Activated naive CD4-positive, alpha-beta T cell treated with anti-CD3 and anti-CD28 coated beads, Interleukin-2, amount 50 U/mL, for 24 hours (primary cell): Measurements from ENCODE around the gene GAK.
A peak's percentile ranks its signal among the peaks of the same experiment; 100 is the strongest.

Experiments used
- H3K27ac Mint-ChIP-seq: one replicate; pipeline ENCODE4 v1.8.0; 2021; ENCODE audit warnings: mild to moderate bottlenecking, mixed read lengths
- H3K27me3 Mint-ChIP-seq: one replicate; pipeline ENCODE4 v1.8.0; 2021; ENCODE audit warnings: mixed read lengths
- H3K36me3 Mint-ChIP-seq: one replicate; pipeline ENCODE4 v1.8.0; 2021; ENCODE audit warnings: mixed read lengths
- H3K4me1 Mint-ChIP-seq: one replicate; pipeline ENCODE4 v1.8.0; 2021; ENCODE audit warnings: mixed read lengths
- H3K4me3 Mint-ChIP-seq: one replicate; pipeline ENCODE4 v1.8.0; 2021; ENCODE audit warnings: mild to moderate bottlenecking, mixed read lengths
- H3K9me3 Mint-ChIP-seq: one replicate; pipeline ENCODE4 v1.8.0; 2021; ENCODE audit warnings: mixed read lengths

Gene GAK

DNA sequence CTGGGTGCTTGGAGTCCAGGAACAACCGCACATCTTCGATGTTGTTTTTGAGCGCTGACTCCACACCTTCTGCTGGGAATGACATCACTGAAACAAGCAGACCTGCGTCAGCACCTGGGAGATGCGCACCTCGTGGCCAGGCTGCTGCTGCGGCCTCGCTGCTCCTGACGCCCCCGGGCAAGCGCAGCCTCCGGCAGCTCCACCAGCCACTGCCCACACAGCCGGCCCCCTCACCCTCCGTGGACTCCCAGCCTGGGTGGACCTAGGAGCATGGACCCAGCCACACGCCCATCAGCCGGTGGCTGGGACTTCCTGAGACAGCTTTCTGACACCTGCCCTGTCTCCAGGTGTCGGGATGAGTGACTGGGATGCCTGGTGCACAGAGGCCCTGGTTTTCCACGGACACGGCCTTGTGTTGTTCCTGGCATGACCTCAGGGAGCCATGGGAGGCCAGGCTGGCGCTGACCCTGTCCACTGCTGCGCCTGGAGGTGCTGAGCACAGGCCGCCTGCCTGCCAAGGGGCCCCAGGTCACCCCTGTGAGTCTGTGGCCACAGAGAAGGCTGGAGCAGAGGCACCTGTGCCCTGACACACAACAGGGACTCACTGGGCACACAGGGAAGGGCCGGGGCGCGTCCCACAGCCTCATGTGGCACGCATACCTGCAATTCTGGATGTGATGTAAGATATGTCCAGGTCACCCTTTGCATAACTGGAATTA lies 48.6 kb downstream of the GAK start:
- Mint-ChIP-seq H3K27me3 (no peaks in the 10 kb centered on the region), H3K36me3 (peaks cover 4% of the 10 kb centered on the region), H3K27ac (no peak overlapping the region), H3K4me3 (no peak overlapping the region), H3K4me1 (peaks cover 20% of the 10 kb centered on the region), H3K9me3 (no peaks in the 10 kb centered on the region)

- no peak overlapping the region for H3K4me3 Mint-ChIP-seq
- H3K9me3 Mint-ChIP-seq = no peaks in the 10 kb centered on the region
- peak overlapping the region; percentile 55 for H3K27ac Mint-ChIP-seq
- no peaks in the 10 kb centered on the region for H3K27me3 Mint-ChIP-seq
- H3K4me1 Mint-ChIP-seq = peaks cover 28% of the 10 kb centered on the region
- peaks cover 4% of the 10 kb centered on the region for H3K36me3 Mint-ChIP-seq
Measured at GRCh38 chr4:882646-883045, 49.5 kb downstream of the GAK start.

GRCh38 chr4:881709-882108 lies 50.4 kb downstream of the GAK start:
- H3K4me3 Mint-ChIP-seq = no peak overlapping the region
- no peaks in the 10 kb centered on the region for H3K9me3 Mint-ChIP-seq
- H3K27me3 Mint-ChIP-seq = no peaks in the 10 kb centered on the region
- peaks cover 28% of the 10 kb centered on the region for H3K4me1 Mint-ChIP-seq
- peaks cover 7% of the 10 kb centered on the region for H3K36me3 Mint-ChIP-seq
- H3K27ac Mint-ChIP-seq = no peak overlapping the region

DNA sequence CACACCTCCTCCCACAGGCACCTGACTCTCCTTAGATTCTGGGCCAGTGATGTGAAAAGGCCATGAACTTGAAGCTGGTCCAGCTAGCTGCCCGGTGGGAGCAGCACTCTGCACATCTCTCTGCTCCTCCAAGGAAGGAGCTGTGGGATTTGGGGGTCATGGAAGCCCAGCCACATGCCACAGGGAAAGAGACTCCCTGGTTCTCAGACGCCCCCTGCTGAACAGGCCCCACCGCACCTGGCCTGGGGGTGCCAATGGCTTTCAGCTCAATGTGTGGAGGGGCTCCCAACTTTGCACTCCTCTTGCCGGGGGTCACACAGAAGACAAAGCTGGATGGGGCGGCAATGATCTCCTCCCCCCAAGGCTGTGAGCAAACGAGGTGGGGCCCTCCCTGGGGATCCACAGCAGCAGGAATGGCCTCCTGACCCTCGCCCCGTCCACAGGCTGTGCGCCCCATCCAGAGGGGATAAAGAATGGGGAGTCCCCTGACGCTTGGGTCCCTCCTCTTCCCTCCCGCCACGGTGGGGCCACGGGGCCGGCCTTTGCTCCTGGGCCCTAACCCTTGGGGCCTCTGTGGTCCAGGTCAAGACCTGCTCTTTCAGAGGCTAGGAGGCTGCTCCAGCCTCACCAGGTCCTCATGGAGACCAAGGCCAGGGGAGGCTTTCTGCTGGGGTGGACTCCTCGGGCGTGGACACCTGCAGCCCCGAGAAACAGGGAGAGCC lies 51.3 kb downstream of the GAK start:
- no peak overlapping the region for H3K4me3 Mint-ChIP-seq
- H3K27ac Mint-ChIP-seq = peak overlapping the region; percentile 98
- no peaks in the 10 kb centered on the region for H3K27me3 Mint-ChIP-seq
- H3K9me3 Mint-ChIP-seq = no peaks in the 10 kb centered on the region
- H3K4me1 Mint-ChIP-seq = peaks cover 28% of the 10 kb centered on the region
- peaks cover 7% of the 10 kb centered on the region for H3K36me3 Mint-ChIP-seq

- Mint-ChIP-seq H3K4me3 (peak overlapping the region; percentile 80), H3K4me1 (peaks cover 28% of the 10 kb centered on the region), H3K27ac (peak overlapping the region; percentile 98), H3K36me3 (peaks cover 13% of the 10 kb centered on the region), H3K9me3 (no peaks in the 10 kb centered on the region), H3K27me3 (no peaks in the 10 kb centered on the region)
Measured at GRCh38 chr4:879729-880077, 52.4 kb downstream of the GAK start.

DNA sequence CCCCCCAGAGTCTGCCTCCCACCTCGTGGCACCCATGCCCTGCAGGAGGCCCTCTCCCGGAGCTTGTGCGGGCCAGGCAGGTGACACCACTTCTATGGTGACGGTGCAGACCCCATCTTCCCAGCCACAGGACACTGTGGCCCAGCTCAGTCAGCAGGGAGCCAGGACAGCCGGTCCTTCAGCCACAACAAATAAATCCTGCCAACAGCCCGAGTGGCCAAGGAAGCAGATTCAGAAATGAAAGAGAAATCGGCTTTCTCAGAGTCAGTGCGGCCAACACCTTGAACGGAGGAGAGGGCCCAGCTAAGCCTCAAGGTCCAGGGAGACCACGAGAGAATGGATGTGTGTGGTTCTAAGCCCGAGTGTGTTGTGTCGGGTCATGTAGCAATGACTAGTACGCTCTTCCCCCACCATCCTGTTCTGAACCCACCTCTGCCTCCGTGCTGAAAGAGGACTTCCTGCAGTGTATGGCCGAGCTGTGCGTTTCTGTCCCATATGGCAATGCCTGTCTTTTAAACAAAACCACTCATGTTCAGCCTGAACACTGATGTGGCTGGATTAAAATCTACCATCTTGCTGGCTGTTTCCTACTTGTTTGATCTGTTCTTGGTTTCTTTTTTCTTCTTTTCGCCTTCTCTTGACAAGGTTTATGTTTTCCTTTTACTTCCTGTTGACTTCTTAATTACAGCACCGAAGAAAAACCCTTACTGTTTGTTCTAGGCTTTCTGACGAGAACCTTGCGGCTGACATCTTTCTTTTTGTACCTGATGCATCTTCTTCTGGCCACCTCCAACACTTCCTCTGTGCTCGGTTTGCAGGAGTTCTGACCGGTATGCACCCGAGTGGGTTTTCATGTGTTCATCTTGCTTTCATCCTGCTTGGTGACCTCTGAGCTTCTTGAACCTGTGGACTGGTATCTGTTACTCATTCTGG lies 53.1 kb downstream of the GAK start:
- Mint-ChIP-seq H3K27me3 (no peaks in the 10 kb centered on the region), H3K27ac (peak overlapping the region; percentile 98), H3K4me3 (peak overlapping the region; percentile 80), H3K36me3 (peaks cover 14% of the 10 kb centered on the region), H3K4me1 (peaks cover 28% of the 10 kb centered on the region), H3K9me3 (no peaks in the 10 kb centered on the region)

- no peaks in the 10 kb centered on the region for H3K9me3 Mint-ChIP-seq
- H3K36me3 Mint-ChIP-seq = peaks cover 14% of the 10 kb centered on the region
- no peak overlapping the region for H3K27ac Mint-ChIP-seq
- H3K4me1 Mint-ChIP-seq = peaks cover 28% of the 10 kb centered on the region
- no peak overlapping the region for H3K4me3 Mint-ChIP-seq
- H3K27me3 Mint-ChIP-seq = no peaks in the 10 kb centered on the region
Measured at GRCh38 chr4:877502-877901, 54.6 kb downstream of the GAK start.

DNA sequence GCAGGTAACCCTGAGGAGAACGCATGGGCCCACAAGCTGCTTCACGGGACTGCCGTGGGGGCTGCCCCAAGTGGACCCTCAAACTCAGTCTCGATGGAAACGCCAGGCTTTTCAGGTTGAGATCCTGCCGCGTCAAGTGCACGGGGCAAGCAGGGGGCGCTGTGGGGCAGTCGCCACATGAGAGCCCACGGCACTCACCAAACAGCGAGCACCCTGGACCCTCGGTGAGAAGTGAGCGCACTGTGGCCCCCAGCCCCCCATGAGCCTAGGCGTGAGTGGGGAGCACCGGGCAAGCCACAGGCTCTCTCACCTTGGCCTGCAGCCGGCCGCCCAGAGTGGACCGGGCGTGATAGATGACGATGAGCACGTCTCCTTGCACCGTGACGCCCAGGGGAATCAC lies 55.3 kb downstream of the GAK start:
- Mint-ChIP-seq H3K27me3 (no peaks in the 10 kb centered on the region), H3K27ac (no peak overlapping the region), H3K4me1 (peaks cover 28% of the 10 kb centered on the region), H3K4me3 (no peak overlapping the region), H3K9me3 (no peaks in the 10 kb centered on the region), H3K36me3 (peaks cover 14% of the 10 kb centered on the region)

DNA sequence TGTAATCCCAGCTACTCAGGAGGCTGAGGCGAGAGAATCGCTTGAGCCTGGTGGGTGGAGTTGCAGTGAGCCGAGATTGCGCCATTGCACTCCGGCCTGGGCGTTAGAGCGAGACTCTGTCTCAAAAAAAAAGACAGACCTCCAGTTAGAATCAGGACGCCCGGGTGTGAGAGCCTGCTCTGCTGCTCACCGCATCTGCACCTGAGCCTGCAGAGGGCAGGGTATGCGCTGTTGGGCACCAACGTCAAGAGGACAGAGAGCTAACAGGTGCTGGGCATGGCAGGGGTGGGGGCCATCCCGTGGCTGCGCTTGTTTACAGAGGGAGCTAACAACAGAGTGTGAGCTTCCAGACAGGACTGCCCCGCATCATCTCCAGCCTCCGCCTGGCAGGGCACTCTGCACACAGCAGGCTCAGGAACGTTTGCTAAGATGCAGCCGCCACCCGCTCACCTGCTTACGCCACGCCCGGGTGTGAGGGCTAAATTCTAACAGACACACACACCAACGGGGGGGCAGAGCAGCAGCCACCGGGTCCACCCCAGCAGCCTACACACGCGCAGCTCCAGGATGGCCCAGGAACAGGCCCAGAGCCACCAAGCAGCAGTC lies 56.2 kb downstream of the GAK start:
- H3K27me3 Mint-ChIP-seq = no peaks in the 10 kb centered on the region
- no peaks in the 10 kb centered on the region for H3K9me3 Mint-ChIP-seq
- no peak overlapping the region for H3K27ac Mint-ChIP-seq
- peaks cover 28% of the 10 kb centered on the region for H3K4me1 Mint-ChIP-seq
- H3K4me3 Mint-ChIP-seq = no peak overlapping the region
- peaks cover 15% of the 10 kb centered on the region for H3K36me3 Mint-ChIP-seq

DNA sequence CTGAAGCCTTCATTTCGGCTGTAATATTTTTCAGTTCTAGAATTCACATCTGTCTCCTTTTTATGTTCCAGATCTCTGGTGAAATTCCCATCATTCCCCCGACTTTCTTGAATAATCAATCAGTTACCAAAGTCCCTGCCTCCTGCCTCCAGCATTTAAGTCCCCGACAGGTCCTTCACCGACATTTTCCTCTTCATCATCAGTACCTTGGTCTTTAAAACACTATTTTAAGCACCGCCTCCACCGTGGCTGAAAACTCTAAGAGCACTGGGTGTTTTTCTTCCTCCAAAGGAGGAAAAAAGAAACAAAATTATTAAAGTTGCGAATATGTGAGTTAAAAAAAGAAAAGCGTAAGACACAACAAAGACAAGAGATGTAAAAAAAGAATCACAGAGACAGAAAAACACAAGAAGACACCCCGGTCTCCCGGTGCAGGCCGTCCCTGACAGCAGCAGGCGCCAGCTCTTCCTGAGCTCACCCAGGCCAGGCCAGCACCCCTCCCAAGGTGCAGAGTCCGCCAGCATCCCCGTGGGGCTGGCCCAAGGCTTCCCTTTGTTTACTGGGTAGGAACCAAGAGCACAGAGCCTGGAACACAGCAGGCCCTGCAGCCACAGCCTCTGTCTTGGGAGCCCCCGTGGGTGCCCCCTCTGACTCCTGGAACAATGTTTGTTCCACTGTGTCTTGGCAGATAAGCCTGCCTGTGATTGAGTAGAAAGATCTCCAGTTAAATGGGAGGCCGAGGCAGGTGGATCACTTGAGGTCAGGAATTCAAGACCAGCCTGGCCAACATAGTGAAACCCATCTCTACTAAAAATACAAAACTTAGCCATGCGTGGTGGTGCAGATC lies 56.9 kb downstream of the GAK start:
- peak overlapping the region; percentile 69 for H3K27ac Mint-ChIP-seq

DNA sequence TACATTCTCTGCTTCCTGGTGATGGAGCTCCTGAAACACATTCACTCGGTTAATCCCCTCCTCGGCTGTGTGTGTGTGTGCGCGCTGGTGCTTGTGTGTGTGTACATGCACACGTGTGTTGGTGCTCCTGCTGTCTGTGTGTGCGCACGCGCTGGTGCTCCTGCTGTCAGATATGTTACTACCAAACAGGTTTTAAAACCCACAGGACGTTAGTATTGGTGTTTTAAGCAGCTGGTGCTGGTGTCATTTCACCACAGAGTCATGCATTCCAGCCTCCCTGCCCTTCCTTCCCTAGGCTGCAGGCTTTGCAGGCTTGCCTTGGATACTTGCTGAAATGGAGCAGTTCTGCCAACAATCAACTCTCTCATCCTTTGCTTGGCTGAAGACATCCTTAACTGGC lies 58.1 kb downstream of the GAK start:
- no peaks in the 10 kb centered on the region for H3K27me3 Mint-ChIP-seq
- no peak overlapping the region for H3K27ac Mint-ChIP-seq
- H3K4me3 Mint-ChIP-seq = no peak overlapping the region
- no peaks in the 10 kb centered on the region for H3K9me3 Mint-ChIP-seq
- H3K4me1 Mint-ChIP-seq = peaks cover 12% of the 10 kb centered on the region
- peaks cover 14% of the 10 kb centered on the region for H3K36me3 Mint-ChIP-seq

More for the DNA sequence above, 56.9 kb downstream of the GAK start:
- peaks cover 17% of the 10 kb centered on the region for H3K36me3 Mint-ChIP-seq
- no peak overlapping the region for H3K4me3 Mint-ChIP-seq
- H3K27me3 Mint-ChIP-seq = no peaks in the 10 kb centered on the region
- no peaks in the 10 kb centered on the region for H3K9me3 Mint-ChIP-seq
- H3K4me1 Mint-ChIP-seq = peaks cover 24% of the 10 kb centered on the region

DNA sequence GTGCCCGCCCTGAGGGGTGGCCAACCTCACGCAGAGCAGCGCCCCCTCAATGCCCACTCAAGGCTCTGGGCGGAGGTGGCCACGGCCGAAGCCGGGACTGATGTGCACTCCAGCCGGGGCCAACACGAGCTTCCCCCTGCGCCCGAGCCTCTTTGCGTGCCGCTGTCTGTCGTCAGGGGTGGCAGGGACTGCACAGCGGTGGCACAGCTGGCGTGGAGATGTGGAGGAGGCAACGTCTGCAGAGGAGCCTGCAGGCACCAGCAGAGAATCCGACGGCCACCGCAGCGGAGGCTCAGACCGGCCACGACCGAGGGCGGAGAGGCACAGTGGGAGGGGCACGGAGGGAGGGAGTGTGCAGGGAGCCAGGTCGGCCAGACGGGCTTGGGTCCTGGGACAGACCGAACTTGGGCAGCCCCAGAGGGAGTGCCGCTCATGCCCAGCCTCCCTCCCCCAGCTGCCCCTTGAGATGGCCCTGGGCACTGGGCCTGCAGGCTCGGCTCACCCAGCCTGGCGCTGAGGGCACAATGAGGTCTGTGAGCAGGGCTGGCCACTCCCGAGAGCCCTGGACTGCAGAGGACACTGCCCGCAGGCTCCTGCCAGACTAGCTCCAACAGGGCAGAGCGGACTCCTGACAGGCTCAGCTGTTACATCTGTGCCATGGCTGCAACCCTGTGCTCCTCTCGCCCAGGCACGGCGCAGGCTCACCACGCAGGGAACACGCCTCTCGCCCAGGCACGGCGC lies 59.7 kb downstream of the GAK start:
- H3K27ac Mint-ChIP-seq = no peak overlapping the region
- peaks cover 14% of the 10 kb centered on the region for H3K36me3 Mint-ChIP-seq
- H3K9me3 Mint-ChIP-seq = no peaks in the 10 kb centered on the region
- H3K27me3 Mint-ChIP-seq = no peaks in the 10 kb centered on the region
- H3K4me1 Mint-ChIP-seq = no peaks in the 10 kb centered on the region
- no peak overlapping the region for H3K4me3 Mint-ChIP-seq

DNA sequence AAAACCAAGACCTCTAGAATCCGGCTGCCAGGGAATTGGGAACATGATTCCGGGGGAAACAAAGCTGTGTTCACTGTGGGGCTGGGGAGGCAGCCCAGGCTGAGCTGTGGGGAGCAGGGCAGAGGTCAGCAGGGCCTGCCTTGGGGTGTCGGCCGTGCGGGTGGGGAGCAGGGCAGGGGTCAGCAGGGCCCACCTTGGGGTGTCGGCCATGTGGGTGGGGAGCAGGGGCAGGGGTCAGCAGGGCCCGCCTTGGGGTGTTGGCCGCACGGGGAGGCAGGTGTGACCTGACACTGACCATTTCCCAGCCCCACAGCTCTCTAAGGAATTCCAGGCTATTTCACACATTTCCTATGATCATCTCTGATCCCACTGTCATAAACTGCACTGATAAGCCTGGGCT lies 60.6 kb downstream of the GAK start:
- Mint-ChIP-seq H3K4me1 (no peaks in the 10 kb centered on the region), H3K4me3 (no peak overlapping the region), H3K27ac (no peak overlapping the region), H3K36me3 (peaks cover 11% of the 10 kb centered on the region), H3K27me3 (no peaks in the 10 kb centered on the region), H3K9me3 (no peaks in the 10 kb centered on the region)

DNA sequence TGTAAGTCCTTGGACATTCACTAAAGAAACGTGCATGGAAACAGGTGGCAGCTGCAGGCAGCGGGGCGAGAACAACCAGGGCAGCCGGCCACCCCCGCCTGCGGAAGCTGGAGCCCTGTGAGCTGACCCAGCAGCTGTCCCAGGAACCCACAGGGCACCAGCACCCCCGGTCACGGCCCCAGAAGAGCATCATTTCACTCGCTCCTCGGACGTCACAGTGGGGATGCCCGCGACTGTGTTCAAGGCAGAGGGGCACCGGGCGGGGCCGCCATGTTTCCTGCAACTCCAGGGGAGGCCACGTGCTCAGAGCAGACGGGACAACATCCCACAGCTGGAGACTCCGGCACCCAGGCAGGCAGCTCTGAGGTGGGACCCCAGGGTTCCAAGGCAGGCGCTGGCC lies 61.2 kb downstream of the GAK start:
- Mint-ChIP-seq H3K27me3 (no peaks in the 10 kb centered on the region), H3K4me3 (no peak overlapping the region), H3K4me1 (no peaks in the 10 kb centered on the region), H3K9me3 (no peaks in the 10 kb centered on the region), H3K36me3 (peaks cover 12% of the 10 kb centered on the region), H3K27ac (no peak overlapping the region)
